HG03103 (cell line): ENCODE data around the gene ZC3H12A.
"Not testable (repeated sequence)": the region's sequence is repeated elsewhere in the genome, so short reads cannot be mapped to it uniquely, and the experiment has no call there.

Source experiments
- ATAC-seq: cut with Tn5 transposase; IDR thresholded peaks from one replicate; pipeline ENCODE4 v1.9.1; 2021; ENCODE audit warnings: low read depth; ENCODE audit not compliant: unreplicated experiment

Gene ZC3H12A

DNA sequence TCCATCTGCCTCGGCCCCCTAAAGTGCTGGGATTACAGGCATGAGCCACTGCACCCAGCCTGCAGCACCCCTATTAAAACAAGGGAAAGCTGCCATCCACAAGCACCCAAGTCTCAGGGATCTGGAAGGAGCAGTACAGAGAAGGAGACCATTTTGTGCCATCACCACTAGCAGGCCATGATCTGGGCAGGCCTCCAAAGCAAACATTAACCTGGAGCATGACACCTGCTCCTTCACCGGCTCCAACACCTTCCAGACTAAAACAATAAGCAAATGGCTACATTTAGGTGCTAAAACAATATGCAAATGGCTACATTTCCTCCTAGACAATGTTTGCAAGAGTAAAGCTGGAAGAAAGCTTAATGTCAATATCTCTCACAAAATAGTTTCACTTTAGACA, 23.5 kb downstream of the ZC3H12A start:
- ATAC-seq, result no peak

DNA sequence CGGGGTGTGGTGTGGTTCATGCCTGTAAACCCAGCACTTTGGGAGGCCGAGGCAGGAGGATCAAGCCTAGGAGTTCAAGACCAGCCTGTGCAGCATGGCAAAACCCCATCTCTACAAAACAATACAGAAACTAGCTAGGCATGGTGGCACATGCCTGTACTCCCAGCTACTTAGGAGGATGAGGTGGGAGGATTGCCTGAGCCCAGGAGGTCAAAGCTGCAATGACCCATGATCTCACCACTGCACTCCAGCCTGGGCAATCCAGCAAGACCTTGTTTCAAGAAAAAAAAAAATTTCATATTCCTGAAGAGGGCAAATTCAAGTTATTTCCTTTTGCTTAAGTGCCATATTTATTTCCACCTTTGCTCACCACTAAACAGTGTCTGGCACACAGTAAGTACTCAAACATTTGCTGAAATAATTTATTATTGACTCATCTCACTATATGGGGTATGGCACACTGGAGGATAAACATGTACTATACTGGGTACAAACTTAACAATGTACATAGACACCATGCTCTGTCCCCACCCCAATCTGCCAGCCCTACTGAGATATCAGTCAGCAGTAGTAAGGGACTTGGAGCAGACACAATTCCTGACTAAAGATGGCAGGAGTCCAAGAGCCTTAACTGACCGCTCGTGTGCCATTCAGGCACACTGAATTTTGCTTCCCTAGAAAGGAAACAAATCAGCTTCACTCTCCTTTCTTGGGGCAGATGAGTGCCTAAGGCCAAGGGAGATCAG, 24.7 kb downstream of the ZC3H12A start:
- ATAC-seq, result no peak

DNA sequence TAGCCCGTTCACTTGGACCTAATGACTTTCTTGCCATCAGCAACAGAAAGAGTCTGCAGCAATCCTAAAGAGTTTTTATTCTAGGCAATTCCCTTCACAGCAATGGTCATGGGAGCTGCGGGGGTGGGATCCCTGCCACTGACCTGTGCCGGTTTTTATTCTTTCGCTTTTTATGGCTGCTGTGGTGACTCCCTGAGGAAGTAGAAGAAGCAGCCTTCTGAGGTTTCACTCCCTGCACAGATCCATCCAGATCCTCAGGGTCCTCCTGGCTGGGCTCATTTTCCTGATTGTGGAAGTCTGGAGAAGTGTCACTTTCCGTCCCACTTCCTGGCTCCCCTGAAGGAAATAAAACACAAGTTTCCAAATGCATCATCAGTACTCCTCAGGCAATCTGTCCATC, 27.3 kb downstream of the ZC3H12A start:
- ATAC-seq, result no peak

DNA sequence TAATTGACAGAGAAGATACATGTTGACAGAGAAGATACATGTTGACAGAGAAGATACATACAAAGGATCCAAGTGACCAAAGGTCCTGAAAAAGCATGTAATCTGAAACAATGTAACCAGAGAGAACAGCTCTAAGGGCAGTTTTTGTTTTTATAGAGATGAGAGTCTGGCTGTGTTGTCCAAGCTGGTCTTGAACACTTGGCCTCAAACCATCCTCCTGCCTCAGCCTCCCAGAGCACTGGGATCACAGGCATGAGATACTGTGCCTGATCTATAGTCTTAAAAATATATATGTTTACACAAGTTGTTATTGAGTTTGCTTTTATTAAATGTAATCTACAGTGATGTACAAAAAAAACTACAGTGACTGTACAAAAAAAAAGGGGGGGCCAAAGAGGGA, 27.7 kb downstream of the ZC3H12A start:
- no peak for ATAC-seq

DNA sequence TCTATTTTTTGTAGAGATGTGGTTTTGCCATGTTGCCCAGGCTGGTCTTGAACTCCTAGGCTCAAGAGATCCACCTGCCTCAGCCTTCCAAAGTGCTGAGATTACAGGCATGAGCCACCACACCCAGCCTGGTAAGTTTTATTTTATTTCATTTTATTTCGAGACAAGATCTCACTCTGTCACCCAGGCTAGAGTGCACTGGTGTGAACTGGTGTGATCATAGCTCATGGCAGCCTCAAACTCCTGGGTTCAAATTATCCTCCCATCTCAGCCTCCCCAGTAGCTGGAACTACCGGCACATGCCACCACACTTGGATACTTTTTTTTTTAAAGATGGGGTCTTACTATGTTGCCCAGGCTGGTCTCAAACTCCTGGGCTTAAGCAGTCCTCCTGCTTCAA, 28.4 kb downstream of the ZC3H12A start:
- ATAC-seq, result not testable (repeated sequence)

DNA sequence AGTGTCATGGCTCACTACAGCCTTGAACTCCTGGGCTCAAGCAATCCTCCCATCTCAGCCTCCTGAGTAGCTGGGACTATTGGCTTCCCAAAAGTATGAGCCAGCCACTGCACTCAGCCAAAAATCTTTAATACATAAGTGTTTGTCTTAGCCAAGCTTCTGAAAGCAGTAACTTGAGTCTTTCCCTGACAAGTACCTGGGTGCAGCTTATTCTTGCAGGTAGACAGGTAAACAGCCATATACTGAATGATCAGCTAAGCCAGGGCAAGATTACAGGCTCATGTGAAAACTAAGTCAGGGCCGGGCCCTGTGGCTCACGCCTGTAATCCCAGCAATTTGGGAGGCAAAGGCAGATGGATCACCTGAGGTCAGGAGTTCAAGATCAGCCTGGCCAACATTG, 32.4 kb downstream of the ZC3H12A start:
- no peak for ATAC-seq

DNA sequence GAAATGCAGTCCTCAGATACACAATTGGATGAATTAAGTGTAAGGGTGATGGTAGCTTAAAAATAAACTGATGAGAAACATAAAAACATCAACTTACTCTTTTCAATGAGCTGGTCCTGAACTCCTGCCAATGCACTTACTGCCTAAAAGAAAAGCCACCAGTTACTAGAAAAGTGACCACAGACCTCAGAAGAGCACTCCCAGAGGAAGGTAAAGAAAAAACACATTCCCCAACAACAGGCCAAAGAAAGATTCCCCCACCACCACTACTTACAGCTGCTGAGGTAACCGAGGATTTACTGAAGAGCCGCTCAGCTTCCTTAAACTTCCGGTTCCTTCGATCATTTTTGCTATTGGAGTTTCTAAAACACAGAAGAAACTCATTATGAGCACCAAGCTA, 34.8 kb downstream of the ZC3H12A start:
- ATAC-seq, result no peak

DNA sequence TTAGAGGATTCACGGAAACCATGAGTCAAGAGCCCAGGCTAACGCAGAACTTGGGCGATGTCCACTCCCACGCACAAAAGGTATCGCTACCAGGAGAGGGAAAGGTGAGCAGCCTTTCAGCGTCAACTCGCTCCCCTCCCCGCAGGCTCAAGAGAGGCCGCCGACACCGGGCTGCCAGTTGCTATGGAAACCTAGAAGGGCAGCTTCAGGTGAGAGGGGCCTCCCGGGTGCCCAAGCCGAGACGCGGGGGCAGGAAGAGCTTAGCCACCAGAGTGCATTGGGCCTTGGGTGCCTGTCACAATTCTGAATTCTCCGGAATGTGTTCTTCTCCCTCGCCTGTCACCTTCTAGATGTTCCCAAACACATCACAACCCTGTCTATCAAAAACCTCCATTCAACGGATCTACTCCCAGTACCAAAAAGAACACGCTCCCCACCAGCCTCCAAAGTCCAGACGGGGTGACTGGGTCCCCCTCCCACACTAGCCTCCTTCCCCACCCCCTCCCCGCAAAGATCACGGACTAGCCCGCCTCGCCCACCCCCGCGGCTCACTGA, 39.5 kb downstream of the ZC3H12A start:
- peak; percentile 34 for ATAC-seq

DNA sequence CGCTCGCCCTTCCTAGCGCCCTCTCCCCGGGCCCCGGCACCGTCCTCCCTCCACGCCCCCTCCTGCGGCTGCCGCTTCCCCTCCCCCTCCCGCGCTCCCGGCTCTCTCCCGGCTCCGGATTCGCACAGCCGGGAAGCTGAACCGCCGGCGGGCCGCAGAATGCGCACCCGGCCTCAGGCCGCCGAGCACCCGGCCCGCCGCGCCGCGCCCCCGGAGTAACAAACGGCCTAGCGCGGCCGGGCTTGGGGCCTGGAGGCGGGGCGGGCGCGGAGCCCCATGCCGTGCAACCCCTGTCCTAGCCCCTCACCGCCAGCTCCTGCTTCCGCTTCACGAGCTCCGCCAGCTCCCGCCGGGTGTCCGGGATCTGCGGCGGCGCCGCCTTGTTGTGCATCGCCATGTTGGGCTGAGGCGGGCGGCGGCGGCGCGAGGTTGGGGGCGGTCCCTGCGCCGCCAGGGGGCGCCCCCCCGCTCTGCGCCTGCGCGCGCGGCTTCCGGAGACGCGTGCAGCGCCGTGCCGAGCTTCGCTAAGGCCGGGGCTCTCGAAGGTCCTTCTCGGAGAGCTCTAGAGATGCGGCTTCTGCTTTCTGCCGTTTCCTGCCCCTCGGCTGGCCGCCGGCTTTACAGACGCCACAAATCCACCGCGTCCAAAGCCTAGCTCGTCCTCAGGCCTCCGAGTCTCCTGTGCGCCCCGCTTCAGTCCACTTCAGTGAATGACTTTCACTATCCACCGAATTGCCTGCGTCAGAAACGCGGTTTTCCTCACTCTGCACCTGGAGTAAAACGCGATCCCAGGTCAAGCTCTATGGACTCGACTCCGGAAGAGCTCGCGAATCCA, 40.2 kb downstream of the ZC3H12A start, which contains the start of gene MEAF6:
Gene MEAF6 (minus strand): TSS at position 417 of the 835 bp plus-strand sequence. CDS start 20 bp downstream, at position 397.
- ATAC-seq, result peak; percentile 78

DNA sequence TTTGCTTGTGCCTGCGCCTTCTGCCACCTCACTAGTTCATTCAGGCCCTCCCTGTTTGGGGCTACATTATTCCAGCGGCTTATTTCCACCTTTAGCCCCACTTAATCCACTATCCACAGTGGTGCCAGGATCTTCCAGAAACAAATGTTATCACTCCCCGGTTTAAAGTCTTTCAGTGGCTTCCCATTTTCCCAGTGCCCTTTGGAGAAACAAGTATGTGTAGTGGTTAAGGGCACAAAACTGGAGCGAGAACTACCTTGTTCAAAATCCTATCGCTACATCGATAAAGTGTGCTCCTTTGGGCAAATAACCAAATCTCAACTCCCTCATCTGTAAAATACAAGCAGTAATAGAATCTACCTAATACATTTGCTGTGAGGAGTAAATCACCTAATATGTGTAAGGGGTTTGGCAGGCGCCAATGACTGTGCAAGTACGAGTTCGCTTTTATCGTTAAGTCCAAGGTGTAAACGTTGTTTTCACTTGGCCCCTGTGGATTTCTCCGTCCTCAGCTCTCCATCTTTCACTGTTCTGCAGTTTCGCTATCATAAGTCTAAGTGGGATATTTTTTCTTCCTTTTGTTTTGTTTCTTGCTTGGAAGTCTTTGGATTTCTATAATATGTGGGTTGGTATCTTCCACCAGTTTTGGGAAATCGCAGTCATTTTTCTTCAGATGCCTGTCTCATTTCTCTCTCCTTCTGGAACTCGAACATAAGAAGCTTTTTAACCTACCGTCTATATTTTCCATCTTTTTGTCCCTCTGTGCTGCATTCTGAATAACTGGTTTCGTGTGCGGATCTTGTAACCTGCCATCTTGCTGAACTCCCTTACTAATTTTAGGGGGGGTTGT, 41.0 kb downstream of the ZC3H12A start:
- no peak for ATAC-seq

DNA sequence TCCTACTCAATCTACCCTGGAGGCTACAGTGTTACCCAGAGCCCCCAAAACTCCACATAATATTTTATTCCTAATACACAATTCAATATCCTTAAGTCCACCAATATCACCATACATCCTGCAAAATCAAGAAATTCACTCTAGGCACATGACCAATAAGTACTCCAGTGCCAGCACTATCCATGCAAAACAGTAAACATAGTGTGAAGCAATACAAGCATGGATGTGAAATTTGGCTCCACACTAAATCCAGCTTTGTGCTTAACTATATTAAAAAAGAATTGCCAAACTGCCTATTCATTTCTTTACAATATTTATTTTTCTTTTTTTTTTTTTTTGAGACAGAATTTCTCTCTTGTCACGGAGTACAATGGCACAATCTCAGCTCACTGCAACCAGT, 43.2 kb downstream of the ZC3H12A start:
- ATAC-seq, result no peak

DNA sequence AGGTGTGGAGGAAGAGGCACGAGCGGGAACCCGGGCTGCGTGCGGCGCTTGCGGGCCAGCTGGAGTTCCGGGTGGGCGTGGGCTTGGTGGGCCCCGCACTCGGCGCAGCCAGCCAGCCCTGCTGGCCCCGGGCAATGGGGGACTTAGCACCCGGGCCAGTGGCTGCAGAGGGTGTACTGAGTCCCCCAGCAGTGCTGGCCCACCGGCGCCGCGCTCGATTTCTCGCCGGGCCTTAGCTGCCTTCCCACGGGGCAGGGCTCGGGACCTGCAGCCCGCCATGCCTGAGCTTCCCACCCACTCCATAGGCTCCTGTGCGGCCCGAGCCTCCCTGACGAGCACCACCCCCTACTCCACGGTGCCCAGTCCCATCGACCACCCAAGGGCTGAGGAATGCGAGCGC, 43.9 kb downstream of the ZC3H12A start:
- not testable (repeated sequence) for ATAC-seq

DNA sequence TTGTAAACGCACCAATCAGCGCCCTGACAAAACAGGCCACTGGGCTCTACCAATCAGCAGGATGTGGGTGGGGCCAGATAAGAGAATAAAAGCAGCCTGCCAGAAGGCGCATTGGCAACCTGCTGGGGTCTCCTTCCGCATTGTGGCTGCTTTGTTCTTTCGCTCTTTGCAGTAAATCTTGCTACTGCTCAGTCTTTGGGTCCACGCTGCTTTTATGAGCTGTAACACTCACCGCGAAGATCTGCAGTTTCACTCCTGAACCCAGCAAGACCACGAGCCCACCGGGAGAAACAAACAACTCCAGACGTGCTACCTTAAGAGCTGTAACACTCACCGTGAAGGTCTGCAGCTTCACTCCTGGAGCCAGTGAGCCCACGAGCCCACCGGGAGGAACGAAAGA, 44.5 kb downstream of the ZC3H12A start:
- ATAC-seq, result not testable (repeated sequence)

DNA sequence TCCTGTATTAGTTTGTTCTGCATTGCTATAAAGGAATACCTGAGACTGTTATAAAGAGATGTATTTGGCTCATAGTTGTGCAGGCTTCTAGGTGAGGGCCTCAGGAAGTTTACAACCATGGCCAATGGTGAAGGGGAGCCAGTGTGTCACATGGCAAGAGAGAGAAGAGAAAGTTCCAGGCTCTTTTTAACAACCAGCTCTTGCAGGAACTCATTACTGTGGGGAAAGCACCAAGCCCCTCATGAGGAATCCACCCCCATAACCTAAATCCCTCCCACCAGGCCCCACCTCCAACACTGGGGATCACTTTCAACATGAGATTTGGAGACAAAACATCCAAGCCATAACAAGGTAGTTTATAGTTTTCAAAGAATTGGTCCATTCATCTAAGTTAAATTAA, 45.2 kb downstream of the ZC3H12A start:
- no peak for ATAC-seq

DNA sequence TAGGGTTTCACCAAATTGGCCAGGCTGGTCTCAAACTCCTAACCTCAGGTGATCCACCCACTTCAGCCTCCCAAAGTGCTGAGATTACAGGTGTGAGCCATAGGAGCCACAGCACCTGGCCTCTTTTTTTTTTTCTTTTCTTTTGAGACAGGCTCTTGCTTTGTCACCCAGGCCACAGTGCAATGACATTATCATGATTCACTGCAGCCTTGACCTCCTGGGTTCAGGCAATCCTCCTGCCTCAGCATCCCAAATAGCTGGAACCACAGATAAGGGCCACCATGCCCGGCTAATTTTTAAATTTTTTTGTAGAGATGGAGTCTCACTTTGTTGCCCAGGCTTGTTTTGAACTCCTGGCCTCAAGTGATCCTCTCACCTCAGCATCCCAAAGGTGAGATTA, 55.5 kb downstream of the ZC3H12A start:
- ATAC-seq, result not testable (repeated sequence)

DNA sequence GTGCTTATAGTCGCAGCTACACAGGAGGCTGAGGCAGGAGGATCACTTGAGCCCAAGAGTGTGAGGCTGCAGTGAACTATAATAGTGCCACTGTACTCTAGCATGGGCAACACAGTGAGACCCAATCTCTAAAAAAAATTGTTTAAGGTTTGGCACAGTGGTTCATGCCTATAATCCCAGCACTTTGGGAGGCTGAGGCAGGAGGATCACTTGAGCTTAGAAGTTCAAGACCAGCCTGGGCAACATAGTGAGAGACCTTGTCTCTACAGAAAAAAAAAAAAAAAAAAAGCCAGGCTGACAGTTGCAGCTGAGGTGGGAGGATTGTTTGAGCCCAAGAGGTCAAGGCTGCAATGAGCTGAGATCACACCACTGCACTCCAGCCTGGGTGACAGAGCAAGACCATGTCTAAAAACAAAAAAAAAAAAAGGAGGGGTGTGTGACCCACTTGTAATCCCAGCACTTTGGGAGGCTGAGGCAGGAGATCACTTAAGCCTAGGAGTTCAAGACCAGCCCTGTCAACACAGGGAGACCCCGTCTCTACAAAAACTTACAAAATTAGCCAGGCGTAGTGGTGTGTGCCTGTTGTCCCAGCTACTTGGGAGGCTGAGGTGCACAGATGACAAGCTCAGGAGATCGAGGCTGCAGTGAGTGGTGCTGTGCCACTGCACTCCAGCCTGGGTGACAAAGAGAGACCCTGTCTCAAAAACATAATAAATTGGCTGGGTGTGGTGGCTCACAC, 58.2 kb downstream of the ZC3H12A start:
- not testable (repeated sequence) for ATAC-seq

DNA sequence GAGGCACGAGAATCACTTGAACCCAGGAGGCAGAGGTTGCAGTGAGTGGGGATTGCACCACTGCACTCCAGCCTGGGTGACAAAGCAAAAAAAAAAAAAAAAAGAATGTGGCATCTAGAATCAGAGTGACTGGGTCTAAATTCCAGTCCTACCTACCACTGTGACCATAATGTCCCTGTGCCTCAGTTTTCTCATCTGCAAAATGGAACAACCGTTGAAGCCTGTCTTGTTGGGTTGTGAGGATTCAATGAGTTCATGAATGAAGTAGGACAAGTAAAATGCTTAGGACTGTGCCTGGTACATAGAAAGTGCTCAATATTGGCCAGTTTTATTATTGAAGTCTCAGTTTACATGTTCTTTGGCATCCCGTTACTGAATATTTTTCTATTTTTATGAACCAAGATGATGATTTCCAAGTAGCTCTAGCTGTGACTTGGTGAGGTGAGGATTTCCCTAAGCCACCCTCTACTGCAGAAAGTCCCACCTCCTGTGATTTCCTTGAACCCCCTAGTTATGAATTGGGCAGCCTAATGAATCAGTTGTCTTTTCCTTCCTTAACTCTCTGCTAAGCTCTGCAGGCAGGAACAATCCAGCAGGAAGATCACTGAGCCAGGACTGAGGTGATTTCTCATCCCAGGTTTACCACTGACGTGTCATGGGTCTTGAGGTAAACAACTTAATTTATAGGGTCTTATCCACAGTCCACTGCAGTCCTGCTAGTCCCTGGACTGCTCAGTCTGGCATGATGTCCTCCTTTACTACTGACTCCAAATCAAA, 59.1 kb downstream of the ZC3H12A start:
- no peak for ATAC-seq
